HEK293T (cell line): ENCODE results near the gene NDUFA9.
A peak's percentile ranks its signal among the peaks of the same experiment; 100 is the strongest.

Experiments
- CTCF ChIA-PET: fragments of 350-600 bp; formaldehyde crosslinking; extraction: SDS; loops from one replicate; lab custom pipeline; 2021; ENCODE audit warnings: antibody characterized with exemption, inconsistent platforms; lab: Yijun Ruan, JAX
- POLR2A ChIA-PET: fragments of 350-600 bp; formaldehyde crosslinking; extraction: SDS; loops from one replicate; lab custom pipeline; 2020; ENCODE audit warnings: antibody characterized with exemption, inconsistent platforms; lab: Yijun Ruan, JAX
- DNase-seq: peaks from one replicate; pipeline ENCODE4 v3.0.0; 2012; ENCODE audit warnings: mixed read lengths; ENCODE audit errors: extremely low spot score
- ARNT ChIP-seq: fragments of 450-650 bp; IDR thresholded peaks from 2 replicates; pipeline ENCODE4 v1.6.1; 2017; ENCODE audit warnings: mild to moderate bottlenecking
- BHLHE40 ChIP-seq: fragments of 450-650 bp; IDR thresholded peaks from 2 replicates; pipeline ENCODE4 v1.6.1; 2016; ENCODE audit warnings: mild to moderate bottlenecking, moderate library complexity, borderline replicate concordance
- CTBP1 ChIP-seq: fragments of 450-650 bp; IDR thresholded peaks from 2 replicates; pipeline ENCODE4 v1.6.1; 2016; ENCODE audit warnings: borderline replicate concordance
- ELF4 ChIP-seq: fragments of 450-650 bp; IDR thresholded peaks from 2 replicates; pipeline ENCODE4 v1.6.1; 2017; ENCODE audit warnings: antibody characterized with exemption
- FOXA1 ChIP-seq: fragments of 450-650 bp; IDR thresholded peaks from 2 replicates; pipeline ENCODE4 v1.6.1; 2016; ENCODE audit warnings: mild to moderate bottlenecking
- FOXK2 ChIP-seq: fragments of 450-650 bp; IDR thresholded peaks from 2 replicates; pipeline ENCODE4 v1.6.1; 2016; ENCODE audit warnings: mild to moderate bottlenecking
- FOXM1 ChIP-seq: fragments of 450-650 bp; IDR thresholded peaks from 2 replicates; pipeline ENCODE4 v1.6.1; 2017; ENCODE audit warnings: mild to moderate bottlenecking, borderline replicate concordance
- HDGF ChIP-seq: fragments of 450-650 bp; IDR thresholded peaks from 2 replicates; pipeline ENCODE4 v1.6.1; 2017; ENCODE audit warnings: antibody characterized with exemption, borderline replicate concordance
- L3MBTL2 ChIP-seq: fragments of 450-650 bp; conservative IDR thresholded peaks from 2 replicates; pipeline ENCODE4 v1.6.1; 2016; ENCODE audit warnings: mild to moderate bottlenecking
- LEF1 ChIP-seq: fragments of 450-650 bp; IDR thresholded peaks from 2 replicates; pipeline ENCODE4 v1.6.1; 2017; ENCODE audit warnings: mild to moderate bottlenecking, borderline replicate concordance
- NFRKB ChIP-seq: fragments of 450-650 bp; IDR thresholded peaks from 2 replicates; pipeline ENCODE4 v1.6.1; 2016; ENCODE audit warnings: mild to moderate bottlenecking, moderate library complexity
- PKNOX1 ChIP-seq: fragments of 450-650 bp; IDR thresholded peaks from 2 replicates; pipeline ENCODE4 v1.6.1; 2016
- SP1 ChIP-seq: fragments of 450-650 bp; IDR thresholded peaks from 2 replicates; pipeline ENCODE4 v1.6.1; 2017
- SUZ12 ChIP-seq: fragments of 450-650 bp; IDR thresholded peaks from 2 replicates; pipeline ENCODE4 v1.6.1; 2016; ENCODE audit warnings: mild to moderate bottlenecking
- TARDBP ChIP-seq: fragments of 450-650 bp; IDR thresholded peaks from 2 replicates; pipeline ENCODE4 v1.6.1; 2016
- ZNF384 ChIP-seq: fragments of 450-650 bp; IDR thresholded peaks from 2 replicates; pipeline ENCODE4 v1.6.1; 2016

Gene NDUFA9

GRCh38 chr12:4648501-4649357 lies at the start of gene NDUFA9, which contains the start of gene AKAP3:
Gene NDUFA9 (plus strand): TSS chr12:4649114. CDS start chr12:4649127, 13 bp downstream.
Gene AKAP3 (minus strand): TSS chr12:4649051. CDS start chr12:4638196, 10,855 bp downstream.
- DNase-seq: peak; percentile 82
- ChIA-PET CTCF (interaction anchor here (0.7 kb wide), 1 partner anchor 11 kb away, joined by 3 read pairs; no protein-coding TSS in a partner anchor), POLR2A (interaction anchor here (0.6 to 2.0 kb wide), 21 partner anchors 8 to 815 kb away, joined by 3 to 10 read pairs (median 3); partner anchors contain the start of gene FGF23)
- TF ChIP-seq FOXM1: no peak
- TF ChIP-seq LEF1: no peak
- TF ChIP-seq SUZ12: no peak
- no peak for TF ChIP-seq HDGF
- no peak for TF ChIP-seq TARDBP
- peak; percentile 30; the same call in 1 of the 2 replicates for TF ChIP-seq PKNOX1
- TF ChIP-seq SP1: no peak
- TF ChIP-seq FOXA1: no peak
- TF ChIP-seq ZNF384: no peak
- peak; percentile 60; the same call in 1 of the 2 replicates for TF ChIP-seq NFRKB
- peak; percentile 75 for TF ChIP-seq L3MBTL2
- no peak for TF ChIP-seq FOXK2
- TF ChIP-seq ARNT: no peak
- TF ChIP-seq CTBP1: no peak
- no peak for TF ChIP-seq BHLHE40
- no peak for TF ChIP-seq ELF4

GRCh38 chr12:4603421-4603820 lies 45.5 kb upstream of the NDUFA9 start:
- POLR2A ChIA-PET: no interaction called here
- CTCF ChIA-PET: interaction anchor here (1.3 to 1.6 kb wide), 2 partner anchors 8 to 24 kb away, joined by 3 to 4 read pairs; no protein-coding TSS in a partner anchor
- no peak for DNase-seq
- TF ChIP-seq ARNT: no peak
- TF ChIP-seq ZNF384: no peak
- TF ChIP-seq HDGF: no peak
- TF ChIP-seq NFRKB: no peak
- TF ChIP-seq L3MBTL2: no peak
- no peak for TF ChIP-seq FOXM1
- no peak for TF ChIP-seq FOXA1
- no peak for TF ChIP-seq SUZ12
- TF ChIP-seq TARDBP: no peak
- TF ChIP-seq LEF1: no peak
- no peak for TF ChIP-seq FOXK2
- no peak for TF ChIP-seq CTBP1
- TF ChIP-seq BHLHE40: no peak
- no peak for TF ChIP-seq PKNOX1

- POLR2A ChIA-PET: interaction anchor here (0.6 to 1.9 kb wide), 3 partner anchors 12 to 45 kb away, joined by 3 to 9 read pairs (median 8); partner anchors contain the start of genes AKAP3 and NDUFA9
- TF ChIP-seq BHLHE40 (no peak), CTBP1 (no peak), SUZ12 (no peak), TARDBP (no peak), FOXM1 (no peak), PKNOX1 (no peak), L3MBTL2 (no peak), FOXK2 (no peak), ZNF384 (no peak), LEF1 (no peak), ELF4 (no peak), FOXA1 (no peak), NFRKB (no peak), ARNT (no peak), SP1 (no peak)
- no peak for DNase-seq
- CTCF ChIA-PET: interaction anchor here (0.8 to 1.6 kb wide), 8 partner anchors 9 to 41 kb away, joined by 3 to 4 read pairs (median 4); partner anchors contain the start of gene DYRK4
These were observed 45.0 kb upstream of the NDUFA9 start for GRCh38 chr12:4603946-4604345.

- TF ChIP-seq FOXM1 (0 out of 2 replicates have a peak, but pooled peaks have one; percentile 15), ELF4 (no peak), L3MBTL2 (peak; percentile 77)
- CTCF ChIA-PET: interaction anchor here (0.6 to 1.6 kb wide), 10 partner anchors 10 to 154 kb away, joined by 3 to 6 read pairs (median 4); partner anchors contain the start of gene DYRK4
- POLR2A ChIA-PET: interaction anchor here (0.6 to 1.9 kb wide), 3 partner anchors 12 to 44 kb away, joined by 3 to 9 read pairs (median 8); partner anchors contain the start of genes AKAP3 and NDUFA9
- DNase-seq: peak; percentile 85
These were observed 44.2 kb upstream of the NDUFA9 start for GRCh38 chr12:4604684-4605193.

GRCh38 chr12:4607056-4607455 lies 41.9 kb upstream of the NDUFA9 start:
- POLR2A ChIA-PET: no interaction called here
- CTCF ChIA-PET: no interaction called here
- no peak for DNase-seq
- TF ChIP-seq BHLHE40: no peak
- no peak for TF ChIP-seq TARDBP
- TF ChIP-seq NFRKB: no peak
- TF ChIP-seq FOXK2: no peak
- TF ChIP-seq LEF1: no peak
- TF ChIP-seq ZNF384: no peak
- TF ChIP-seq CTBP1: no peak
- TF ChIP-seq PKNOX1: no peak
- TF ChIP-seq SUZ12: no peak
- TF ChIP-seq FOXA1: no peak
- no peak for TF ChIP-seq ELF4
- TF ChIP-seq ARNT: no peak
- no peak for TF ChIP-seq HDGF
- no peak for TF ChIP-seq L3MBTL2
- TF ChIP-seq FOXM1: no peak
- TF ChIP-seq SP1: no peak
